ENCODE results near the gene KLHL41. TPM values are rescaled to one million over a fixed set of nuclear protein-coding genes. Genes with fewer than 3 reads are reported as not detected.

KLHL41 gene
- total and polyA plus RNA-seq, 10 of the 15 experiments (the other 5 are each of a cell fraction or from before 2014, with no cell fraction given), result 0.03 to 0.38 (median 0.10) TPM; not detected in 3

Other genes starting within 250 kb of the KLHL41 start
- 0.06 TPM in 1 of 2 replicates, not detected in the other for gene LRP2, start 147.2 kb upstream of the KLHL41 start, total RNA-seq (2014; rRNA removed)
- not detected in 2 replicates for gene LRP2, start 147.2 kb upstream of the KLHL41 start, total RNA-seq (2014; rRNA removed; fragmentation: Illumina TruSeq; extraction: Trizol)
- 0.05 and 0.15 TPM in 2 replicates for gene LRP2, start 147.2 kb upstream of the KLHL41 start, total RNA-seq (2021)
- gene LRP2, start 147.2 kb upstream of the KLHL41 start, polyA plus RNA-seq (2011; rRNA removed), result 0.13 and 0.19 TPM in 2 replicates
- gene LRP2, start 147.2 kb upstream of the KLHL41 start, polyA plus RNA-seq (2014; fragmentation: Illumina TruSeq; extraction: Trizol), result 0.01 TPM in 1 of 2 replicates, not detected in the other
- gene LRP2, start 147.2 kb upstream of the KLHL41 start, polyA plus RNA-seq (2014; fragmentation: Nextera tagmentation; extraction: Ambion mirVana), result not detected
- 0.04 TPM in 1 of 2 replicates, not detected in the other for gene LRP2, start 147.2 kb upstream of the KLHL41 start, polyA plus RNA-seq (2014; rRNA removed)
- gene LRP2, start 147.2 kb upstream of the KLHL41 start, polyA plus RNA-seq (2016; fragmentation: Nextera tagmentation; extraction: Ambion mirVana), result not detected
- gene BBS5, start 30.2 kb upstream of the KLHL41 start, total RNA-seq (2014; rRNA removed), result 2.0 and 2.2 TPM in 2 replicates
- 1.8 and 1.9 TPM in 2 replicates for gene BBS5, start 30.2 kb upstream of the KLHL41 start, total RNA-seq (2014; rRNA removed; fragmentation: Illumina TruSeq; extraction: Trizol)
- gene BBS5, start 30.2 kb upstream of the KLHL41 start, total RNA-seq (2021), result 1.8 and 2.5 TPM in 2 replicates
- gene BBS5, start 30.2 kb upstream of the KLHL41 start, polyA plus RNA-seq (2011; rRNA removed), result 0.72 and 0.80 TPM in 2 replicates
- gene BBS5, start 30.2 kb upstream of the KLHL41 start, polyA plus RNA-seq (2014; fragmentation: Illumina TruSeq; extraction: Trizol), result 0.74 and 1.1 TPM in 2 replicates
- gene BBS5, start 30.2 kb upstream of the KLHL41 start, polyA plus RNA-seq (2014; fragmentation: Nextera tagmentation; extraction: Ambion mirVana), result under 1 TPM; 0.56 to 0.60 TPM
- 3.0 and 3.4 TPM in 2 replicates for gene BBS5, start 30.2 kb upstream of the KLHL41 start, polyA plus RNA-seq (2014; rRNA removed)
- 1 to 10 TPM; 1.3 to 3.0 TPM for gene BBS5, start 30.2 kb upstream of the KLHL41 start, polyA plus RNA-seq (2016; fragmentation: Nextera tagmentation; extraction: Ambion mirVana)
- gene FASTKD1, start 64.2 kb downstream of the KLHL41 start, total RNA-seq (2014; rRNA removed), result 45.6 and 65.4 TPM in 2 replicates
- 73.4 and 74.3 TPM in 2 replicates for gene FASTKD1, start 64.2 kb downstream of the KLHL41 start, total RNA-seq (2014; rRNA removed; fragmentation: Illumina TruSeq; extraction: Trizol)
- gene FASTKD1, start 64.2 kb downstream of the KLHL41 start, total RNA-seq (2021), result 53.5 and 54.6 TPM in 2 replicates
- 76.1 and 136 TPM in 2 replicates for gene FASTKD1, start 64.2 kb downstream of the KLHL41 start, polyA plus RNA-seq (2011; rRNA removed)
- 59.6 and 60.4 TPM in 2 replicates for gene FASTKD1, start 64.2 kb downstream of the KLHL41 start, polyA plus RNA-seq (2014; fragmentation: Illumina TruSeq; extraction: Trizol)
- gene FASTKD1, start 64.2 kb downstream of the KLHL41 start, polyA plus RNA-seq (2014; fragmentation: Nextera tagmentation; extraction: Ambion mirVana), result 10 to 100 TPM; 60.5 to 66.3 TPM
- gene FASTKD1, start 64.2 kb downstream of the KLHL41 start, polyA plus RNA-seq (2014; rRNA removed), result 49.2 and 58.3 TPM in 2 replicates
- 10 to 100 TPM; 66.8 to 67.6 TPM for gene FASTKD1, start 64.2 kb downstream of the KLHL41 start, polyA plus RNA-seq (2016; fragmentation: Nextera tagmentation; extraction: Ambion mirVana)
- 22.3 and 33.5 TPM in 2 replicates for gene PPIG, start 74.6 kb downstream of the KLHL41 start, total RNA-seq (2014; rRNA removed)
- gene PPIG, start 74.6 kb downstream of the KLHL41 start, total RNA-seq (2014; rRNA removed; fragmentation: Illumina TruSeq; extraction: Trizol), result 81.1 and 83.0 TPM in 2 replicates
- gene PPIG, start 74.6 kb downstream of the KLHL41 start, total RNA-seq (2021), result 53.5 and 59.1 TPM in 2 replicates
- 58.4 and 98.3 TPM in 2 replicates for gene PPIG, start 74.6 kb downstream of the KLHL41 start, polyA plus RNA-seq (2011; rRNA removed)
- 126 and 170 TPM in 2 replicates for gene PPIG, start 74.6 kb downstream of the KLHL41 start, polyA plus RNA-seq (2014; fragmentation: Illumina TruSeq; extraction: Trizol)
- 100 to 1,000 TPM; 141 to 147 TPM for gene PPIG, start 74.6 kb downstream of the KLHL41 start, polyA plus RNA-seq (2014; fragmentation: Nextera tagmentation; extraction: Ambion mirVana)
- gene PPIG, start 74.6 kb downstream of the KLHL41 start, polyA plus RNA-seq (2014; rRNA removed), result 39.0 and 50.8 TPM in 2 replicates
- gene PPIG, start 74.6 kb downstream of the KLHL41 start, polyA plus RNA-seq (2016; fragmentation: Nextera tagmentation; extraction: Ambion mirVana), result 100 to 1,000 TPM; 107 to 114 TPM
- not detected in 2 replicates for gene CFAP210, start 184.7 kb downstream of the KLHL41 start, total RNA-seq (2014; rRNA removed)
- gene CFAP210, start 184.7 kb downstream of the KLHL41 start, total RNA-seq (2014; rRNA removed; fragmentation: Illumina TruSeq; extraction: Trizol), result not detected in 2 replicates
- gene CFAP210, start 184.7 kb downstream of the KLHL41 start, total RNA-seq (2021), result not detected in 2 replicates
- not detected in 2 replicates for gene CFAP210, start 184.7 kb downstream of the KLHL41 start, polyA plus RNA-seq (2011; rRNA removed)
- gene CFAP210, start 184.7 kb downstream of the KLHL41 start, polyA plus RNA-seq (2014; fragmentation: Illumina TruSeq; extraction: Trizol), result not detected in 2 replicates
- not detected for gene CFAP210, start 184.7 kb downstream of the KLHL41 start, polyA plus RNA-seq (2014; fragmentation: Nextera tagmentation; extraction: Ambion mirVana)
- not detected in 2 replicates for gene CFAP210, start 184.7 kb downstream of the KLHL41 start, polyA plus RNA-seq (2014; rRNA removed)
- not detected for gene CFAP210, start 184.7 kb downstream of the KLHL41 start, polyA plus RNA-seq (2016; fragmentation: Nextera tagmentation; extraction: Ambion mirVana)
- gene PHOSPHO2, start 184.8 kb downstream of the KLHL41 start, total RNA-seq (2014; rRNA removed), result 4.1 and 4.3 TPM in 2 replicates
- gene PHOSPHO2, start 184.8 kb downstream of the KLHL41 start, total RNA-seq (2014; rRNA removed; fragmentation: Illumina TruSeq; extraction: Trizol), result 3.6 and 3.8 TPM in 2 replicates
- gene PHOSPHO2, start 184.8 kb downstream of the KLHL41 start, total RNA-seq (2021), result 3.2 and 3.8 TPM in 2 replicates
- gene PHOSPHO2, start 184.8 kb downstream of the KLHL41 start, polyA plus RNA-seq (2011; rRNA removed), result 4.2 and 7.2 TPM in 2 replicates
- 4.2 and 4.3 TPM in 2 replicates for gene PHOSPHO2, start 184.8 kb downstream of the KLHL41 start, polyA plus RNA-seq (2014; fragmentation: Illumina TruSeq; extraction: Trizol)
- gene PHOSPHO2, start 184.8 kb downstream of the KLHL41 start, polyA plus RNA-seq (2014; fragmentation: Nextera tagmentation; extraction: Ambion mirVana), result 1 to 10 TPM; 2.7 to 3.0 TPM
- gene PHOSPHO2, start 184.8 kb downstream of the KLHL41 start, polyA plus RNA-seq (2014; rRNA removed), result 3.6 and 4.3 TPM in 2 replicates
- 1 to 10 TPM; 5.9 to 7.6 TPM for gene PHOSPHO2, start 184.8 kb downstream of the KLHL41 start, polyA plus RNA-seq (2016; fragmentation: Nextera tagmentation; extraction: Ambion mirVana)
- 20.2 and 23.1 TPM in 2 replicates for gene KLHL23, start 224.1 kb downstream of the KLHL41 start, total RNA-seq (2014; rRNA removed)
- 22.7 and 24.6 TPM in 2 replicates for gene KLHL23, start 224.1 kb downstream of the KLHL41 start, total RNA-seq (2014; rRNA removed; fragmentation: Illumina TruSeq; extraction: Trizol)
- gene KLHL23, start 224.1 kb downstream of the KLHL41 start, total RNA-seq (2021), result 15.1 and 15.6 TPM in 2 replicates
- 34.8 and 43.6 TPM in 2 replicates for gene KLHL23, start 224.1 kb downstream of the KLHL41 start, polyA plus RNA-seq (2011; rRNA removed)
- 18.6 and 24.8 TPM in 2 replicates for gene KLHL23, start 224.1 kb downstream of the KLHL41 start, polyA plus RNA-seq (2014; fragmentation: Illumina TruSeq; extraction: Trizol)
- gene KLHL23, start 224.1 kb downstream of the KLHL41 start, polyA plus RNA-seq (2014; fragmentation: Nextera tagmentation; extraction: Ambion mirVana), result 1 to 10 TPM; 3.9 to 5.6 TPM
- 16.8 and 18.6 TPM in 2 replicates for gene KLHL23, start 224.1 kb downstream of the KLHL41 start, polyA plus RNA-seq (2014; rRNA removed)
- gene KLHL23, start 224.1 kb downstream of the KLHL41 start, polyA plus RNA-seq (2016; fragmentation: Nextera tagmentation; extraction: Ambion mirVana), result 1 to 10 TPM; 7.9 to 8.1 TPM

All from GM12878 (cell line).